GM19467 (cell line): Measurements from ENCODE around the gene DGKZ.
"Not testable (repeated sequence)": the region's sequence is repeated elsewhere in the genome, so short reads cannot be mapped to it uniquely, and the experiment has no call there.

ENCODE experiments used
- ATAC-seq: cut with Tn5 transposase; IDR thresholded peaks from one replicate; pipeline ENCODE4 v1.9.1; 2021; ENCODE audit warnings: mild to moderate bottlenecking, moderate library complexity; ENCODE audit not compliant: unreplicated experiment

Gene DGKZ, protein sequence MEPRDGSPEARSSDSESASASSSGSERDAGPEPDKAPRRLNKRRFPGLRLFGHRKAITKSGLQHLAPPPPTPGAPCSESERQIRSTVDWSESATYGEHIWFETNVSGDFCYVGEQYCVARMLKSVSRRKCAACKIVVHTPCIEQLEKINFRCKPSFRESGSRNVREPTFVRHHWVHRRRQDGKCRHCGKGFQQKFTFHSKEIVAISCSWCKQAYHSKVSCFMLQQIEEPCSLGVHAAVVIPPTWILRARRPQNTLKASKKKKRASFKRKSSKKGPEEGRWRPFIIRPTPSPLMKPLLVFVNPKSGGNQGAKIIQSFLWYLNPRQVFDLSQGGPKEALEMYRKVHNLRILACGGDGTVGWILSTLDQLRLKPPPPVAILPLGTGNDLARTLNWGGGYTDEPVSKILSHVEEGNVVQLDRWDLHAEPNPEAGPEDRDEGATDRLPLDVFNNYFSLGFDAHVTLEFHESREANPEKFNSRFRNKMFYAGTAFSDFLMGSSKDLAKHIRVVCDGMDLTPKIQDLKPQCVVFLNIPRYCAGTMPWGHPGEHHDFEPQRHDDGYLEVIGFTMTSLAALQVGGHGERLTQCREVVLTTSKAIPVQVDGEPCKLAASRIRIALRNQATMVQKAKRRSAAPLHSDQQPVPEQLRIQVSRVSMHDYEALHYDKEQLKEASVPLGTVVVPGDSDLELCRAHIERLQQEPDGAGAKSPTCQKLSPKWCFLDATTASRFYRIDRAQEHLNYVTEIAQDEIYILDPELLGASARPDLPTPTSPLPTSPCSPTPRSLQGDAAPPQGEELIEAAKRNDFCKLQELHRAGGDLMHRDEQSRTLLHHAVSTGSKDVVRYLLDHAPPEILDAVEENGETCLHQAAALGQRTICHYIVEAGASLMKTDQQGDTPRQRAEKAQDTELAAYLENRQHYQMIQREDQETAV

DNA sequence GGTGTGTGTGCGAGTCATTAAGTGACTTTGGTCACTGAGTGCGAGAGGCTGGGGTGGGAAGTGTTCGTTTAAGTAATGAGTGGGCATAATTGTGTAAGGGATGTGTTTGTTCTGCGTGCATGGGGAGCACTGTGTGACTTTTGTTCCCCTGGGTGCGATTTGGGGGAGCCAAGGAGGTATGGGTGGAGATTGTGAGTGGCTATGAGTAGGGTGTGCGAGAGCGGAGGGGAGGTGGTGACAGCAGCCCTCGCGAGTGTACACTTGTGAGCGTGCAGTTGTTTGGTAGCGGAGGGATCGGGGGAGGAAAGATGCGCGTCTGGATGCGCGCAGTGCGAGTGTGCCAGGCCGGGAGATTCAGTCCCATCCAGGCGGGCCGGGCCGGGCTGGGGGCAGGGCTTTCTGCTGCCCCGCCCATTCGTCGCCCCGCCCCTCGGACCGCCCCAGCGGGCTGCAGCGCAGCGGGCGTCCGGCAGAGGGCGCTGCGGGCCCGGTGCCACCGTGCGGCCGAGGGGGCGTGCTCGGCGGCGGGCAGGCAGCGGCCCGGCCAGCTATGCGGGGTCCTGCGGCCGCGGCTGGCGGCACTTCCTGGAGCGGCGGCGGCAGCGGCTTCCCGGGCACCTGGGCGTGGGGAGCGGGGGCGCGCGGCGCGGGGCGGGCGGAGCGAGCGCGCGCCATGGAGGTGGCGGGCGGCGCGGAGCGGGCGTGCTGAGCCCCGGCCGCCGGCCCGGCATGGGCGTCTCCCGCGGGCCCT is at the start of gene DGKZ:
Gene DGKZ (plus strand): TSS at position 578 of the 751 bp plus-strand sequence. CDS start 197 bp downstream, outside the sequence.
- ATAC-seq: peak; percentile 61

DNA sequence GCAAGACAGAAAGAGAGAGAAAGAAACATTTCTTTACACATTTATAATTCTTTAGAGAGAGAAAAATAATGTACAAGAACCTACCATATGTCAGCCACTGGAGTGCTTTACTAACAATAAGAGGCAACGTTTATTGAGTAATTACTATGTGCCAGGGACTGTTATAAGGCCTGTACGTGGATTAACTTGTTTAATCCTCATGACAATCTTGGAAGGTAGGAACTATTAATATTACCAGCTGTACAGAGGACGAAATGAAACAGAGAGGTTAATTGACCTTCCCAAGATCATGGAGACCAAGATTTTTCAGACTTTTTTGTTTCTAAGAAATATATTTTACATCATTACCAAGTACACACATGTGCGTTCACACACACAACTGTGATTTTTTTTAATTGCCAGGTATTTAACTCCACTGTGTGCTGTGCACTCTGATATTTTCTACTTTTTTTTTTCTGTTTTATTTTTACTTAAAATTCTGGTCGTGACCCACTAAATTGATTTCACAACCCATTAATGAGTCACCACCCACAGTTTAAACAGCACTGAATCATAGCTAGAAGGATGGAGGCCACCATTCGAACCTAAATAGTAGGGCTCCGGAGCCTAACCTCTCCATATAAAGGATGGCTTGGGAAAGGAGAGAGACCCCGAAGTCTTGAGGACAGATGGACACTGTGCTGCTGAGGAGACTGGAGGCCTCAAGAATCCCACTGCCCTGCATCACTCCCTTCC is 48.4 kb upstream of the DGKZ start:
- ATAC-seq: no peak

DNA sequence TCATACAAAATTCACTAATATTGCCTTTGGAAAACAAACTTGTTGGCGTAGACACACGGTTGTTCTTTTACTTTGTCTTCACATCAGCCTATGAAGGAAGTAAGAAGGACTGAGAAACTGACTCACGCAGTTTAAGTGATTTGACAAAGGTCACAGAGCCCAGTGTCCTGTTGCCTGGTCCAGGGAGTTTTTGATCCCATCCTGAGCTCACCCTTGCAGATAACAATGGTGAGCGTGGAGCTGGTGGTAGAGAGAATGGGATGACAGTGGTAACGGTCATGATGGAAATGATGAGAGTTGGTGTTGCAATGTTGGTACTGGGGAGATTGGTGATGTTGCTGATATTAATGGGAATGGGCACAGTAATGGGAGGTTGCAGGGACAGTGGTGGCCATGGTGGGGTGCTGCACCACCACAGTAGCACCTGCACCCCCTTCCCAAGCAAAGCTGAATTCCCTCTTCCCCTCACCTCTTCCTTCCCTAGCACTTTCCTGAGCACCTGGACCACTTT is 47.8 kb upstream of the DGKZ start:
- no peak for ATAC-seq

DNA sequence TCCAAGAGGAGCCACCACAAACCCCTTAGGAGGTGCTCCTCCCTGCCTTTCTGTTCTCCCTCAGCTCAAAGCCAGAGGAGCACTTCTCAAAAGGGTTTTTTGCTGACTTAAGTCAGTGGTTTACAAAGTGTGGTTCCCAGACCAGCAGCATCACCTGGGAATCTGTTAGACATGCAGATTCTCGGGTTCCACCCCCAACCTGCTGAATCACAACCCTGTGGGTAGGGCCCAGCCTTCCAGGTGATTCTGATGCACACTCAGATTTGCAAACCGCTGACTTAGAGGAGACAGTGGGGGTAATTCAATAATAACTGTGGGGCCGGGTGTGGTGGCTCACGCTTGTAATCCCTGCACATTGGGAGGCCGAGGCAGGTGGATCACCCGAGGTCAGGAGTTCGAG is 47.0 kb upstream of the DGKZ start:
- ATAC-seq: no peak

DNA sequence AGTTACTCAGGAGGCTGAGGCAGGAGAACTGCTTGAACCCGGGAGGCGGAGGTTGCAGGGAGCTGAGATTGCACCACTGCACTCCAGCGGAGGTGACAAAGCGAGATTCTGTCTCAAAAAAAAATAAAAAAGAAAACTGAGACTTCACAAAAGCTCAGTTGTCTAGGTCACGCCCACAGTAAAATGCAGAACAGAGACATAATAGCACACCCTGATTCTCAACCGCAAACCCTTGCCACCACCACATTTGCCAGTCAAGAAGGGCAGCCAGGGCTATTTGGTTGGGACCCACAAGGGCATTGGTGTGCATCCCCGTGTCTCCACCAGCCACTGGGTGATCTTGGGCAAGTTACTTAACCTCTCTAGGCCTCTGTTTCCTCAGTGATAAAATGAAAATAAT is 44.4 kb upstream of the DGKZ start:
- ATAC-seq: peak; percentile 87

DNA sequence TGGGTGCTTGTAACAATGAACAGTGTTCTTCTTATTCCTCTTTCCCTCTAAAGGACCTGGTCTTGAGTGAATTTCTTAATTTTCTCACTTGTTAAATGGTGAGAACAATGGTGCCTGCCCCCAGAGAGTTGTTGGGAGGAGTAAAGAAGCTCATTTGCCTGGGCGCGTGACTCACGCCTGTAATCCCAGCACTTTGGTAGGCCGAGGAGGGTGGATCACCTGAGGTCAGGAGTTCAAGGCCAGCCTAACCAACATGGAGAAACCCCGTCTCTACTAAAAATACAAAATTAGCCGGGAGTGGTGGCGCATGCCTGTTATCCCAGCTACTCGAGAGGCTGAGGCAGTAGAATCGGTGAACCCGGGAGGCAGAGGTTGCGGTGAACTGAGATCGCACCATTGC is 43.2 kb upstream of the DGKZ start:
- not testable (repeated sequence) for ATAC-seq

DNA sequence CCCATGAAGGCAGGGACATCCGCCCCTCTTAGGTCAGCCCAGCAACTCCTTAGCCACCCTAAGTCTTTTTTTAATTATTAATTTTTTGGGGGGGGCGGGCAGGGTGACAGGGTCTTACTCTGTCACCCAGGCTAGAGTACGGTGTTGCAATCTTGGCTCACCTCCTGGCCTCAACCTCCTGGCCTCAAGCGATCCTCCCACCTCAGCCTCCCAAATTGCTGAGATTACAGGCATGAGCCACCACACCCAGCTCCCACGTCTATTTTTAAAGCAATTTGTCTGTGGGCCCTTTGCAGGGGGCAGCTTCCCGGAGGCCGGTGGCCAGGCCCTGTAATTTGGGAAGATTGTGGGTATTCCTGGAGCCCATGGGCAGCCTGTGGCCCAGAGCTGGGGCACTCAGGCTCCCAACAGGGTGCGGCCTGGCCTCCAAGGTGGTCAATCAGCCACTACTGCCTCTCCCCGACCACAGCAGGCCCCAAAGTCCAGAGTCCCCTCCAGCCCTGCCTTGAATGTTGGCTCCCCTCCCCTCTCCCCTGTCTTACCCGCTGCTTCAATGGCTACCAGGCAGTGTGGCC is 42.6 kb upstream of the DGKZ start:
- no peak for ATAC-seq

DNA sequence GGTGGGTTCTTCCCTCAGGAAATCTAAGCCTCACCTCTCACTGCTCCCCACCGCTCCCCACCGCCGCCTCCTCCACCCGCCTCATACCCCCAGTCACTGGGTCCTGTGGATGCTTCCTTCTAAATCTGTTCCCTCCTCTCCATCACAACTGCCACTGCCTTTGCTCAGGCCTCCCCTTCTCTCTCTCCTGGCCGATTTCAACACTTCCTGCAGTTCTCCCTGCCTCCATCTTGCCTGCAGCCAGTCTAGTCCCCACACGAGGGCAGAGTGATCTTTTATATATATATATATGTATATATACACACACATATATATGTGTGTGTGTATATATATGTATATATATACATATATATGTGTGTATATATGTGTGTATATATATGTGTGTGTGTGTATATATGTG is 42.0 kb upstream of the DGKZ start:
- no peak for ATAC-seq

DNA sequence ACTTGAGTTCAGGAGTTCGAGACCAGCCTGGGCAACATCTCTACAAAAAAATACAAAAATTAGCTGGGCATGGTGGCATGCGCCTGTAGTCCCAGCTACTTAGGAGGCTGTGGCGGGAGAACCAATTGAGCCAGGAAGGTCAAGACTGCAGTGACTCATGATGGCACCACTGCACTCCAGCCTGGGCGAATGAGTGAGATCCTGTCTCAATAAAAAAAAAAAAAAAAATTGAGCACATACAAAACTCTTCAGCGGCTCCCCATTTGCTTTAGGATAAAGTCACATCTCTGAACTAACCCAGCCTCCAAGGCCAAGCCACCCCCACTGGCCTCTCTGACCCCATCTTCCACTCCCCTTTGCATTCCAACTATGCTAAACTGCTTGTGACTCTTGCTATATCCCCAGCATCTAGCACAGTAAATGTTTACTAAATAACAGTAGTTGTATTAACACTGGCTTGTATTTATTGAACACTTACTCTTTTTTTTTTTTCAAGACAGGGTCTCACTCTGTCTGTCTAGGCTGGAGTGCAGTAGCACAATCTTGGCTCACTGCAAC is 40.9 kb upstream of the DGKZ start:
- no peak for ATAC-seq

DNA sequence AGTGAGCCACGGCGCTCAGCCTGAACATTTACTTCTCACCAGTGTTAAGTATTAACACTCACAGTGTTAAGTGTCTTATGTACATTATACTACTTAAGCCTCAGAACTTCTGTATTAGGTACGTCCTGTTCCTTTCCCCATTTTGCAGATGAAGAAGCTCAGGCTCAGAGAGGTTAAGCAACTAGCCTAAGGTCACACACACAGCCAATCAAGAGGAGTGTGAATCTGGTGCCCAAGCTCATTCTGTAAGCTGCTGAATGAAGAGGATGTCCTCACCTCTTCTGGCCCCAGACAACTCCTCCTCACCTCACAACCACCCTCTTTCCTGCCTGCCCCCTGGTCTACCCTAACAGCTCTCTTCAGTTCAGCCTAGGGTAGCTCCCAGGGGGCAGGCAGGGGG is 39.9 kb upstream of the DGKZ start:
- no peak for ATAC-seq

DNA sequence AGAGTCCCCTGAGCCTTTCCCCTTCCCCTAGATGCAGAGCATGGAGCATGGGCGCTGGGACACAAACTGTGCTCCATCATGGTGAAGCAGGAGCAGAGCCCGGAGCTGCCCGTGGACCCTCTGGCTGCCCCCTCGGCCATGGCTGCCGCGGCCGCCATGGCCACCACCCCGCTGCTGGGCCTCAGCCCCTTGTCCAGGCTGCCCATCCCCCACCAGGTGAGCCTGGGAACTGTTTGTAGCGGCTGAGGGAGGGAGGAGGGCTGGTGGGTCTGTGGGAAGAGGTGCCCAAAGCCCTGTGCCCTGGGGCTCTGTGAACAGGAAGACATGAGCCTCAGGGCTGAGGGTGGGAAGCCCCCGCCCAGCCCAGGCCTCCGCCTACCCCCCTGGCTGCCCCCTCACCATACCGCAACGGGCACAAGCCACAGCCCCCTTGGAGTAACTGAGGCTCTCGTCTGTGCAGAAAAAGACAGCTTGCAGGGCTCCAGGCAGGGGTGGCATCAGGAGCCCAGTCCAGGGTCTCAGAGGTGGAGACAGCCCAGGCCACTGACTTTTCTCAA is 39.4 kb upstream of the DGKZ start:
- ATAC-seq: no peak

DNA sequence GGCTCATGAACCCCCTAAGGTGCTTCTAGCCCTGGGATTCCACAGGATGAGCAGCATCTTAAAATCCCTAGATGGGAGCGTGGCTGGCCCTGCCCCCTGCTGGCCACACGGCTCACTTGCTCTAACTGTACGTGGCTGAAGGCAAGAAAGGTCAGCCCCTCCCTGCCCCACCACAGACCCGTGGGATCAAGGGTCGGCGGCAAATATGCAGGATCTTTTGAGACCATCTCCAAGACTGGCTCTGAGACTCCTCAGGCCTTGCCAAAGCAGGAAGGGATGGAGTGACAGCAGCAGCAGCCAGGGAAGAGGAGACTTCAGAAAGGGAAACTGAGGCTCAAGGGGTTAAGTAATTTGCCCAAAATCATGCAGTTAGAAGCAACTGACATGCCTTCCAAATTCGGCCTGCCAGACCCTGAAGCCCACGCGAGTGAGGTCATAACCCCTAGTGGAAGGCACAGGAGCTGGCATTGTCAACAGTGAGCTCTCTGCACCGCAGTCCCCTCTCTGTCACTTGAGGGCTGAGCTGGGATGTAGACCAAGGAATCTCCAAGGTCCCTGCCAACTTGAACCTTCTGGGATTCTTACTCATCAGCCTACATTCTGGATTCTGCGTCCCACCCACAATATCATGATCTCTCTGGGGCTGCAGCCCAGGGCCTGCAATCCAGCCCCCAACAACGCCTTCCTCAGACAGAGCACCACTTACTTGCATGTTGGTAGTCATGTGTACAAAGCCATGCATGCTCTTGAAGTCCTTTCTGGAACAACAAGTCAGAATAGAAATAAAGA is 38.4 kb upstream of the DGKZ start:
- peak; percentile 63 for ATAC-seq

DNA sequence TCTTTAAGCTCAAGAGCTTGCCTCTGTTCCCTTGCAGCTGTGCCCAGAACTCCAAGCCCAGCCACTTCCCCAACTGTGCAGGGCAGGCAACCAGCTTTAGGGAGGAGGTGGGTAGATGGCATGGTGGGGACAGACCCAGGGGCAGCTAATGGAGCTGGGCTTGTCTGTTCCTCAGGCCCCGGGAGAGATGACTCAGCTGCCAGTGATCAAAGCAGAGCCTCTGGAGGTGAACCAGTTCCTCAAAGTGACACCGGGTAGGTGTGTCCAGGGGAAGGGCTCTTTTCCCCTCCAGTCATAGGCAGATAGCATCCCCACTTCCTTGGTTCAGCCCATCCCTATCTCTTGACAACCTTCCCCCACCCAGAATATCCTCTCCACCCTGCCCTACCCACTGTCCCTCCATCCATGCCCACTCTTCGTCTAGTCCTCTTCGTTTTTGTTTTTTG is 37.4 kb upstream of the DGKZ start:
- no peak for ATAC-seq

DNA sequence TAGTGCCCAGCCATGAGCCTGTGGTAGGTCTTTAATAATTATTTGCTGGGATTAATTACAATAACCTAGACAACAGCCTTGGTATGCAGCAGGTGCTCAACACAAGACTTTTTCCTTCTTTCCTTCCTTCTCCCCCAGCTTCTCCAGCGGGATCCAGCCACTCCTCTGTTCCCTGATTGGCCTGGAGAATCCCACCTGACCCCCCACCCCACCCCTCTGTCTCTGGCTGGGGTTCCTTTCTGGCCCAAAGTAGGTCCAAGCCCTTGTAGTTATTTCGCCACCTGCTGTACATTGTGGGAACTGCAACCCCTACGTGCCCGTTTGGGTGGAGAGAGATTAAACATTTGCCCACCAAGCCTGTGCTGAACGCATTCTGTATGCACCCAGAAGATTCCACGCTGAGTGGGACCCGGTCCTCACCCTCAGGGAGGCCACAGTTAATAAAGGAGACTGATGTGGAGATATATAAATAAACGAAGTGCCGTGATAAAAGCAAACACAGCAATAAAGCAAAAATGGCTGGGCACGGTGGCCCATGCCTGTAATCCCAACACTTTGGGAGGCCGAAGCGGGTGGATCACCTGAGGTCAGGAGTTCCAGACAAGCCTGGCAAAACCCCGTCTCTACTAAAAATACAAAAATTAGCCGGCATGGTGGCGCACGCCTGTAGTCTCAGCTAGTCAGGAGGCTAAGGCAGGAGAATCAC is 32.1 kb upstream of the DGKZ start:
- ATAC-seq: no peak

DNA sequence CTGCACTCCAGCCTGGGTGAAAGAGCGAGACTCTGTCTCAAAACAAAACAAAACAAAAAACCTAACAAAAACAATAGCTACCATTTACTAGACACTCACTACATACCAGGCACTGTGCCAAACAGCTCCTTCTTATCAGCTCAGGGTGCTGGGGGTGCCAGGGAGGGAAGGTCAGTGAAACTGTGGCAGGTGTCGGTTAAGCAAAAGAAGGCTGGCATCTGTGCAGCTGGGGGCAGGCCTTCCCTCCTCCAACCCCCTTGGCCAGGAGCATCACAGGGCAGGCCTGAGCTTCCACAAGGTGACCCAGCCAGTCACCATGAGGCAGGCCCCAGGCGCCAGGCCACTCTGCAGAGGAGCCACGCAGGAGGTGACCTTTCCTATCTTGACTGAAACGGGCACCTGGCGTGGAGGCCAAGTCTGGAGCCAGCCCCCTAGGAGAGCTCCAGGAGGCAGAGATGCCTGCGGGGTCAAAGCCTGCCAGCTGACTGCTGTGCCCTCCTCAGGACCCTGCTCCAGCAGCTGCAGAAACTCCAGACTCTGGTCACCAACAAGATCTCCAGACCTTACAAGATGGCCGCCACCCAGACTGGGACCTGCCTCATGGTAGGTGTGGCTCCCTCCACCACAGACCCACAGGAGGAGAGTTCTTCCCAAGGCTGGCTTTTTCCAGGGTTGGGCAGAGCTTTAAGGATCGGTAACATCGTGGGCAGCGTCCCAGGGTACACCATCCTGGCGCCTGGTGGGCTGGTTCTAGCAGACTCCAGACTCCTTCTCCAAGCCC is 31.3 kb upstream of the DGKZ start:
- ATAC-seq: no peak

DNA sequence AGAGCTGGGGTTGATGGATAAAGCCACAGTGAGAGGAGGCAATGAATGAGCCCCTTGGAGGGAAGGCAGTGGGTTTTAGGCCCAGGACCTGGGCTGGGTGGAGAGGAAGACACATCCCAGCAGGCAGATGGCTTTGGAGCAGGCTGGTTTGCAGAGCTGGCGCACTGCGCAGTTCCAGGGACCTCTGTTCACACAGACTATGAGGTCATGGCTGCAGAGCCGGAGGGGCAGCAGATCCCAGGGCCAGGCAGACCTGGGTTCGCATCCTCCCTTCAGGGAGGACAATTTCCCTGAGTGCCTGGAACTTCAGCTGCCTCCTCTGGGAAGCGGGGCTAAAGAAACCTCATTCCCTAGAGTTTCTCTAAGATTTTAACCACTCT is 28.2 kb upstream of the DGKZ start:
- no peak for ATAC-seq

DNA sequence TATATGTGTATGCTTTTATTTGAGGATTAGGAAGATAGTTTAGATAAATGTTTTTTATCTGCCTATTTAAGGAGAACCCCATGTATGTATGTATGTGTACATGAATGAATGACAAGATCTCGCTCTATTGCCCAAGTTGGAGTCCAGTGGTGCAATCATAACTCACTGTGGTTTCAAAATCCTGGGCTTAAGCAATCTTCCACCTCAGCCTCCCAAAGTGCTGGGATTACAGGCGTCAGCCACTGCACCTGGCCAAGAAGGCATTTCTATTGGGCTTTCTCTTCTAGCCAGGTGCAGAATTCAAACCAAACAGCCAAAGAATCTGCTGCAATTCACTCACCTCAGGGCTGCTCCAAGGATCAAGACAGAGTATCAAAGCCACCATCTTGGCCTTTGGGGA is 25.5 kb upstream of the DGKZ start:
- ATAC-seq: no peak
